ENCODE data around the gene AFF3.

DNA sequence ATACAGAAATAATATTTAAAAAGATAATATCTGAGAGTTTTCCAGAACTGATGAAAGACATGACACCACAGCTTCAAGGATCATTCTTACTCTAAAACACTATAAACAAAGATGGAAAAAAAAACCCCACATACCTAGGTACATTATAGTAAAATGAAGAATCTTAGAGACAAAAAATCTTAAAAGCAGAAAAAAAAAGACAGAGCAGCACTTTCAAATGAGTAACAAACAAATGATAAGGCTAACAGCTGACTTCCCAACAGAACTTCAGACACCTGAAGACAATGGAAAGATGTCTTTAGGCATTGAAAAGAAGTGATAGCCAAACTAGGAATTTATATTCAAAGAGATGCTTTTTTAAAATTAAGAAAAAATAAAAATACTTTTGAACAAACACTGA is 21.2 kb upstream of the AFF3 start:
- TF ChIP-seq, protein P1, sequence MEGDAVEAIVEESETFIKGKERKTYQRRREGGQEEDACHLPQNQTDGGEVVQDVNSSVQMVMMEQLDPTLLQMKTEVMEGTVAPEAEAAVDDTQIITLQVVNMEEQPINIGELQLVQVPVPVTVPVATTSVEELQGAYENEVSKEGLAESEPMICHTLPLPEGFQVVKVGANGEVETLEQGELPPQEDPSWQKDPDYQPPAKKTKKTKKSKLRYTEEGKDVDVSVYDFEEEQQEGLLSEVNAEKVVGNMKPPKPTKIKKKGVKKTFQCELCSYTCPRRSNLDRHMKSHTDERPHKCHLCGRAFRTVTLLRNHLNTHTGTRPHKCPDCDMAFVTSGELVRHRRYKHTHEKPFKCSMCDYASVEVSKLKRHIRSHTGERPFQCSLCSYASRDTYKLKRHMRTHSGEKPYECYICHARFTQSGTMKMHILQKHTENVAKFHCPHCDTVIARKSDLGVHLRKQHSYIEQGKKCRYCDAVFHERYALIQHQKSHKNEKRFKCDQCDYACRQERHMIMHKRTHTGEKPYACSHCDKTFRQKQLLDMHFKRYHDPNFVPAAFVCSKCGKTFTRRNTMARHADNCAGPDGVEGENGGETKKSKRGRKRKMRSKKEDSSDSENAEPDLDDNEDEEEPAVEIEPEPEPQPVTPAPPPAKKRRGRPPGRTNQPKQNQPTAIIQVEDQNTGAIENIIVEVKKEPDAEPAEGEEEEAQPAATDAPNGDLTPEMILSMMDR (IDR thresholded peaks at IDR 0.05) = no peak
- no peak for TF ChIP-seq POLR2A (IDR thresholded peaks at IDR 0.05)

Data from lower leg skin (tissue), 3 donors.